CD14-positive monocyte (primary cell): ENCODE results near the gene GOLGA8F. TPM values are rescaled to one million over a fixed set of nuclear protein-coding genes. Genes with fewer than 3 reads are reported as not detected.
"Not testable (repeated sequence)": the region's sequence is repeated elsewhere in the genome, so short reads cannot be mapped to it uniquely, and the experiment has no call there.

Source experiments
- DNase-seq, 3 donors: peaks; one replicate each; pipeline ENCODE4 v3.0.0-alpha.2; 2011 to 2022
- H2AFZ ChIP-seq: 2 replicates; pipeline ENCODE4 v1.6.0; 2012; ENCODE audit warnings: mild to moderate bottlenecking, low read depth, low read length, inconsistent platforms; ENCODE audit not compliant: insufficient read depth, poor library complexity, severe bottlenecking
- H3K27ac ChIP-seq, 2 donors: 1 replicate in 1 of 2; 2 replicates in 1 of 2; pipeline ENCODE4 v1.5.1; 2012 to 2013; ENCODE audit warnings: low read length in 2 of 2, control low read depth in 1 of 2, inconsistent platforms in 1 of 2, low read depth in 1 of 2, mild to moderate bottlenecking in 1 of 2
- H3K27me3 ChIP-seq, 2 donors: one replicate each; pipeline versions ENCODE4 v1.6.0 to v1.6.1; 2011 to 2013; ENCODE audit warnings: low read length in 2 of 2; ENCODE audit not compliant: control insufficient read depth in 2 of 2, insufficient read depth in 2 of 2
- H3K36me3 ChIP-seq, 2 donors: replicated peaks in 1 of 2; 1 replicate in 1 of 2; 2 replicates in 1 of 2; pipeline versions ENCODE4 v1.5.1 to v1.6.1; 2012 to 2013; ENCODE audit warnings: low read length in 2 of 2, control low read depth in 1 of 2, inconsistent platforms in 1 of 2, mild to moderate bottlenecking in 1 of 2; ENCODE audit not compliant: insufficient read depth in 2 of 2, control insufficient read depth in 1 of 2
- H3K4me1 ChIP-seq, 2 donors: 1 replicate in 1 of 2; 2 replicates in 1 of 2; pipeline versions ENCODE4 v1.5.1 to v1.6.1; 2012 to 2013; ENCODE audit warnings: low read length in 2 of 2, control low read depth in 1 of 2, inconsistent platforms in 1 of 2, mild to moderate bottlenecking in 1 of 2, moderate library complexity in 1 of 2; ENCODE audit not compliant: insufficient read depth in 2 of 2, control insufficient read depth in 1 of 2
- H3K4me2 ChIP-seq: replicated peaks from 2 replicates; pipeline ENCODE3; 2012; ENCODE audit warnings: low read length, moderate library complexity, mild to moderate bottlenecking; ENCODE audit not compliant: poor library complexity, severe bottlenecking; ENCODE audit errors: extremely low read depth
- H3K4me3 ChIP-seq, 3 experiments: fragments of 200-600 bp in 1 of 3; sonication (generic) in 1 of 3; replicated peaks in 1 of 3; 1 replicate in 2 of 3; 2 replicates in 1 of 3; pipeline ENCODE4 v1.5.1; 2011 to 2013; ENCODE audit warnings: low read length in 3 of 3, mild to moderate bottlenecking in 3 of 3, control low read depth in 2 of 3, low read depth in 2 of 3, inconsistent platforms in 1 of 3, moderate library complexity in 1 of 3
- H3K79me2 ChIP-seq: 2 replicates; pipeline ENCODE4 v1.6.0; 2012; ENCODE audit warnings: mild to moderate bottlenecking, control low read depth, inconsistent platforms, low read length, moderate library complexity; ENCODE audit not compliant: insufficient read depth
- H3K9ac ChIP-seq: 2 replicates; pipeline ENCODE4 v1.6.0; 2017; ENCODE audit warnings: low read length, mild to moderate bottlenecking; ENCODE audit not compliant: insufficient read depth, poor library complexity, severe bottlenecking
- H3K9me3 ChIP-seq, 2 donors: replicated peaks in 1 of 2; 1 replicate in 1 of 2; 2 replicates in 1 of 2; pipeline versions ENCODE4 v1.5.1 to v1.6.1; 2012 to 2013; ENCODE audit warnings: low read length in 2 of 2, control low read depth in 1 of 2; ENCODE audit not compliant: control insufficient read depth in 1 of 2, insufficient read depth in 1 of 2
- H4K20me1 ChIP-seq: 2 replicates; pipeline ENCODE4 v1.6.0; 2012; ENCODE audit warnings: mild to moderate bottlenecking, low read length, control low read depth, moderate library complexity; ENCODE audit not compliant: insufficient read depth
- H3K27ac Mint-ChIP-seq, 7 donors: one replicate each; pipeline ENCODE4 v1.8.0; 2020; ENCODE audit warnings: mild to moderate bottlenecking in 7 of 7, mixed read lengths in 7 of 7, moderate library complexity in 6 of 7, inconsistent platforms in 2 of 7
- H3K27me3 Mint-ChIP-seq, 3 donors: one replicate each; pipeline ENCODE4 v1.8.0; 2021 to 2022; ENCODE audit warnings: low read depth in 3 of 3, mild to moderate bottlenecking in 3 of 3, mixed read lengths in 3 of 3, moderate library complexity in 3 of 3, inconsistent platforms in 1 of 3
- H3K36me3 Mint-ChIP-seq, 2 donors: one replicate each; pipeline ENCODE4 v1.8.0; 2020; ENCODE audit warnings: mixed read lengths in 2 of 2, inconsistent platforms in 1 of 2, mild to moderate bottlenecking in 1 of 2
- H3K4me1 Mint-ChIP-seq: one replicate; pipeline ENCODE4 v1.8.0; 2020; ENCODE audit warnings: mild to moderate bottlenecking, mixed read lengths
- H3K4me3 Mint-ChIP-seq, 2 donors: one replicate each; pipeline ENCODE4 v1.8.0; 2020; ENCODE audit warnings: mild to moderate bottlenecking in 2 of 2, mixed read lengths in 2 of 2, moderate library complexity in 1 of 2
- H3K9me3 Mint-ChIP-seq, 7 donors: one replicate each; pipeline ENCODE4 v1.8.0; 2020 to 2022; ENCODE audit warnings: mixed read lengths in 7 of 7, mild to moderate bottlenecking in 6 of 7, moderate library complexity in 6 of 7, inconsistent platforms in 2 of 7
- WGBS: methylation state at CpG from one replicate; pipeline ENCODE4 v1.1.5; 2013; ENCODE audit warnings: missing lambda C conversion rate; ENCODE audit not compliant: insufficient coverage; 5-methylcytosine and 5-hydroxymethylcytosine counted together
- intact Hi-C, 2 donors: fragments of 100-400 bp; cut with micrococcal nuclease; formaldehyde crosslinking; loops; one replicate each; pipeline versions ENCODE4 v1.15.0 to v1.15.1; 2023
- polyA plus RNA-seq, 3 donors: library from polyadenylated mRNA; depleted of rRNA in 1 of 3; unstranded in 2 of 3; stranded (reverse) in 1 of 3; fragments of 300-500 nt in 2 of 3; fragments of >200 nt in 1 of 3; fragmentation: Illumina TruSeq in 2 of 3; gene quantifications; 1 replicate in 2 of 3; 2 replicates in 1 of 3; pipeline ENCODE4 v1.2.3, GENCODE V29; 2012 to 2021

Gene GOLGA8F
- polyA plus RNA-seq, 3 donors, result not detected

- H3K4me1 Mint-ChIP-seq, H2AFZ ChIP-seq, H3K79me2 ChIP-seq, H3K27ac Mint-ChIP-seq, intact Hi-C loops, DNase-seq, H3K9me3 Mint-ChIP-seq, H3K9me3 ChIP-seq, H3K4me2 ChIP-seq, H3K27ac ChIP-seq, H3K27me3 ChIP-seq, H3K36me3 ChIP-seq, H3K4me3 ChIP-seq, H3K9ac ChIP-seq, H3K27me3 Mint-ChIP-seq, H3K4me1 ChIP-seq, H4K20me1 ChIP-seq, H3K4me3 Mint-ChIP-seq, H3K36me3 Mint-ChIP-seq: not testable (repeated sequence)
- no CpG with 5 or more reads among the region's 11 CpGs for WGBS
These were observed 17.6 kb downstream of the GOLGA8F start for GRCh38 chr15:28396022-28396421.

GRCh38 chr15:28402774-28403435, 24.4 kb downstream of the GOLGA8F start:
- H3K4me2 ChIP-seq, H3K36me3 ChIP-seq, H3K4me1 ChIP-seq, H3K27me3 Mint-ChIP-seq, H3K36me3 Mint-ChIP-seq, H3K9ac ChIP-seq, H3K27ac Mint-ChIP-seq, H3K79me2 ChIP-seq, H3K27ac ChIP-seq, H3K9me3 Mint-ChIP-seq, H4K20me1 ChIP-seq, H3K9me3 ChIP-seq, H3K4me3 ChIP-seq, H3K27me3 ChIP-seq, H3K4me3 Mint-ChIP-seq, H2AFZ ChIP-seq, H3K4me1 Mint-ChIP-seq, intact Hi-C loops, DNase-seq: not testable (repeated sequence)
- WGBS, result no CpG with 5 or more reads among the region's 64 CpGs

- H3K9me3 Mint-ChIP-seq, H3K4me3 ChIP-seq, H3K4me2 ChIP-seq, H3K4me1 Mint-ChIP-seq, H3K27ac ChIP-seq, H3K79me2 ChIP-seq, intact Hi-C loops, H3K9me3 ChIP-seq, H4K20me1 ChIP-seq, H3K27me3 Mint-ChIP-seq, H3K27me3 ChIP-seq, H3K36me3 Mint-ChIP-seq, H3K9ac ChIP-seq, H3K27ac Mint-ChIP-seq, H3K36me3 ChIP-seq, H3K4me3 Mint-ChIP-seq, H3K4me1 ChIP-seq, H2AFZ ChIP-seq: not testable (repeated sequence)
- DNase-seq, result peak in 1 of 3 donors; percentile 0
- WGBS, result no CpG with 5 or more reads among the region's 3 CpGs
These were observed 42.0 kb downstream of the GOLGA8F start for GRCh38 chr15:28420470-28420869.

- DNase-seq, result not testable (repeated sequence)
These were observed 57.1 kb downstream of the GOLGA8F start for GRCh38 chr15:28435594-28435993.

More at GRCh38 chr15:28435594-28435993, 57.1 kb downstream of the GOLGA8F start:
- H3K27me3 ChIP-seq, H3K9me3 Mint-ChIP-seq, H3K9me3 ChIP-seq, H3K27ac Mint-ChIP-seq, H3K36me3 ChIP-seq, H3K27ac ChIP-seq, H3K4me1 Mint-ChIP-seq, intact Hi-C loops, H3K36me3 Mint-ChIP-seq, H3K4me3 ChIP-seq, H3K4me3 Mint-ChIP-seq, H3K4me1 ChIP-seq, H3K79me2 ChIP-seq, H3K9ac ChIP-seq, H3K4me2 ChIP-seq, H4K20me1 ChIP-seq, H2AFZ ChIP-seq, H3K27me3 Mint-ChIP-seq: not testable (repeated sequence)
- WGBS, result no CpG with 5 or more reads among the region's 3 CpGs
